SU-DHL-6 (cell line): ENCODE data around the gene DIP2C.

Experiments used
- H2AFZ ChIP-seq: fragments of 200-600 bp; sonication (generic); 2 replicates; pipeline ENCODE4 v1.6.1; 2014; ENCODE audit warnings: low read depth, mild to moderate bottlenecking, moderate library complexity, mixed read lengths, antibody characterized with exemption, low read length; ENCODE audit not compliant: severe bottlenecking
- H3F3A ChIP-seq: fragments of 200-600 bp; shearing (Covaris generic); 2 replicates; pipeline ENCODE4 v1.6.0; 2016; ENCODE audit warnings: antibody characterized with exemption, mild to moderate bottlenecking; ENCODE audit not compliant: insufficient read depth
- H3K27ac ChIP-seq: fragments of 200-600 bp; sonication (generic); 2 replicates; pipeline ENCODE4 v1.5.1; 2016; ENCODE audit warnings: low read depth, mild to moderate bottlenecking, low read length, moderate library complexity, mixed read lengths
- H3K27me3 ChIP-seq: fragments of 200-600 bp; sonication (generic), shearing (Covaris generic); 2 replicates; pipeline ENCODE4 v1.6.0; 2014; ENCODE audit warnings: mild to moderate bottlenecking, low read length
- H3K36me3 ChIP-seq: fragments of 200-600 bp; sonication (generic); 2 replicates; pipeline ENCODE4 v1.6.1; 2014; ENCODE audit warnings: mild to moderate bottlenecking, low read length, mixed read lengths
- H3K4me2 ChIP-seq: fragments of 300-600, 200-600 bp; shearing (Covaris generic), sonication (generic); 2 replicates; pipeline ENCODE4 v1.6.0; 2014; ENCODE audit warnings: low read length, low read depth, mild to moderate bottlenecking; ENCODE audit not compliant: poor library complexity, severe bottlenecking
- H3K4me3 ChIP-seq: fragments of 200-600 bp; sonication (generic); 2 replicates; pipeline ENCODE4 v1.5.1; 2014; ENCODE audit warnings: antibody characterized with exemption, low read length, mild to moderate bottlenecking, mixed read lengths; ENCODE audit not compliant: insufficient read depth, poor library complexity, severe bottlenecking
- H3K79me2 ChIP-seq: fragments of 200-600 bp; sonication (generic); 2 replicates; pipeline ENCODE4 v1.6.1; 2014; ENCODE audit warnings: mild to moderate bottlenecking, low read length, moderate library complexity; ENCODE audit not compliant: insufficient read depth
- H3K9ac ChIP-seq: fragments of 200-600 bp; sonication (generic); 2 replicates; pipeline ENCODE4 v1.7.0; 2014; ENCODE audit warnings: mild to moderate bottlenecking, low read length
- H3K9me2 ChIP-seq: fragments of 200-600 bp; sonication (generic); replicated peaks from 2 replicates; pipeline ENCODE4 v1.6.1; 2014; ENCODE audit warnings: low read length; ENCODE audit not compliant: insufficient read depth
- H3K9me3 ChIP-seq: fragments of 200-600 bp; sonication (generic); 2 replicates; pipeline ENCODE4 v1.6.1; 2014; ENCODE audit warnings: low read length, mixed read lengths; ENCODE audit not compliant: insufficient read depth
- H4K20me1 ChIP-seq: fragments of 200-600 bp; sonication (generic); 2 replicates; pipeline ENCODE4 v1.6.1; 2014; ENCODE audit warnings: low read depth, mild to moderate bottlenecking, antibody characterized with exemption, low read length, moderate library complexity, mixed read lengths
- CTCF ChIP-seq: fragments of 200-600 bp; sonication (generic); IDR thresholded peaks from one replicate; pipeline ENCODE4 v1.5.1; 2017; ENCODE audit warnings: antibody characterized with exemption, mild to moderate bottlenecking, low read length, moderate library complexity; ENCODE audit not compliant: insufficient read depth, poor library complexity, severe bottlenecking
- EZH2phosphoT487 ChIP-seq: fragments of 200-600 bp; sonication (generic), shearing (Covaris generic); conservative IDR thresholded peaks from 2 replicates; pipeline ENCODE4 v1.6.1; 2018; ENCODE audit warnings: mild to moderate bottlenecking, antibody characterized with exemption, low read length, moderate library complexity, mixed read lengths

The DIP2C gene

DNA sequence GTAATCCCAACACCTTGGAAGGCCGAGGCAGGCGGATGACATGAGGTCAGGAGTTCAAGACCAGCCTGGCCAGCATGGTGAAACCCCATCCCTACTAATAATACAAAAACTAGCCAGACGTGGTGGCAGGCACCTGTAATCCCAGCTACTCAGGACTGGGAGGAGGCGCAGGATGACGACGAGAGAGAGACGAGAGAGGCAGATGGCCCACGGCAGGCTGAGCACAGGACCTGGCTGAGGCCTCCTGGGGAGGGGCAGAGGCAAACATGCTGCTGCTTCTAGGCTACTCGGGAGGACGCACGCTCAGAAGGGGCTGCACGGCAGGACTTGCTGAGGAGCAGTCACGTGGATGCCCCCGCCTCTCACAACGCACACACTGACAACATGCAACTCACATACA, 22.4 kb downstream of the DIP2C start:
- no peak overlapping the region for H2AFZ ChIP-seq
- H3K36me3 ChIP-seq: no peaks in the 10 kb centered on the region
- no peak overlapping the region for H3K27ac ChIP-seq
- no peaks in the 10 kb centered on the region for H4K20me1 ChIP-seq
- no peak overlapping the region for H3K9ac ChIP-seq
- no peak overlapping the region for H3K4me2 ChIP-seq
- no peaks in the 10 kb centered on the region for H3F3A ChIP-seq
- no peak overlapping the region for H3K4me3 ChIP-seq
- no peaks in the 10 kb centered on the region for H3K27me3 ChIP-seq
- no peak for TF ChIP-seq EZH2phosphoT487
- TF ChIP-seq CTCF: no peak
- H3K9me2 ChIP-seq: no peaks in the 10 kb centered on the region
- H3K79me2 ChIP-seq: no peaks in the 10 kb centered on the region
- peaks cover 9% of the 10 kb centered on the region; the same call in 1 of the 2 replicates for H3K9me3 ChIP-seq

DNA sequence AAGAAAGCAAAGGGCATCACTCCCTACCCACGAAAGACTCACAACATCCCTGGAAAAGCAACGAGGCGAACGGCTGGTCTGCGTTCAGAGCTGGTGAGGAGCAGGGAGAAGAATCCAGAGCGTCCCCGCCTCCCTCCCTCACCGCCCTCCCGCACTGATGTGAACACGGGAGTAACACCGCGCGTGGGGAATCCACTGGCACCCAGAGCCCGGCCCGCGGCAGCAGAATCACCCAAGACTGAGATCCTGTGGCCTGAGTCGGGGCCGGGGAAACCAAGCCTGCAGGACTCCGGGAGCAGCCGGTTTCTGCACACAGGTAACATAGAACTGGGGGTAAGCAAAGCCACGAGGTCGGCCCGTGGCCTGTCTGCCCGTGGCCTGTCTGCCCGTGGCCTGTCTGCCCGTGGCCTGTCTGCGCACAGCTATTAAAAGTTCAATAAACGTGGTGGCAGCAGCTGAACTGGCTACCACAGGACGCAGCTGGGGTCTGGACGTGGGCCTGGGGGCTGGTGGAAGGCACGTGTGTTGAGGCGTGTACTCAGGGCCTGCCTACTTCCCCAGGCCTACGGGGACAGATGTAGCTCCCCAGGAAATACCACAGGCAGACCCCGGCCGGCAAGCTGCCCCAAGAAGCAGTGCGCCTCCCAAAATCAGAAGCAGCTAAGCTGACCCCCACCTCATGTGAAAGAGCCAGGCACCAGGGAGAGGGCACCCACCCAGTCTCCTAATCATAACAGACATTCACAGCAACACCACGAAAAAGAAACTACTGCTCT, 23.0 kb downstream of the DIP2C start:
- no peaks in the 10 kb centered on the region for H4K20me1 ChIP-seq
- no peaks in the 10 kb centered on the region for H3K27me3 ChIP-seq
- H3K4me2 ChIP-seq: no peak overlapping the region
- H3K9me3 ChIP-seq: peaks cover 9% of the 10 kb centered on the region; the same call in 1 of the 2 replicates
- H3K36me3 ChIP-seq: no peaks in the 10 kb centered on the region
- no peak overlapping the region for H3K9ac ChIP-seq
- H3K4me3 ChIP-seq: no peak overlapping the region
- H2AFZ ChIP-seq: no peak overlapping the region
- no peaks in the 10 kb centered on the region for H3K79me2 ChIP-seq
- no peaks in the 10 kb centered on the region for H3K9me2 ChIP-seq
- H3F3A ChIP-seq: no peaks in the 10 kb centered on the region
- TF ChIP-seq CTCF (no peak), EZH2phosphoT487 (no peak)
- no peak overlapping the region for H3K27ac ChIP-seq

GRCh38 chr10:665579-666091, 23.8 kb downstream of the DIP2C start:
- no peak overlapping the region for H3K4me3 ChIP-seq
- H3K4me2 ChIP-seq: no peak overlapping the region
- no peak overlapping the region for H3K9ac ChIP-seq
- H4K20me1 ChIP-seq: no peaks in the 10 kb centered on the region
- no peak for TF ChIP-seq EZH2phosphoT487
- no peak for TF ChIP-seq CTCF
- H3K36me3 ChIP-seq: no peaks in the 10 kb centered on the region
- peaks cover 9% of the 10 kb centered on the region; the same call in 1 of the 2 replicates for H3K9me3 ChIP-seq
- H3F3A ChIP-seq: no peaks in the 10 kb centered on the region
- no peak overlapping the region for H2AFZ ChIP-seq
- no peaks in the 10 kb centered on the region for H3K79me2 ChIP-seq
- no peak overlapping the region for H3K27ac ChIP-seq
- no peaks in the 10 kb centered on the region for H3K9me2 ChIP-seq
- H3K27me3 ChIP-seq: no peaks in the 10 kb centered on the region
